ENCODE measurements around the gene SFTPB. TPM values are rescaled to one million over a fixed set of nuclear protein-coding genes. Genes with fewer than 3 reads are reported as not detected.

The SFTPB gene
- total RNA-seq, 1 experiment from 2014 or later: 7.6 TPM

DNA sequence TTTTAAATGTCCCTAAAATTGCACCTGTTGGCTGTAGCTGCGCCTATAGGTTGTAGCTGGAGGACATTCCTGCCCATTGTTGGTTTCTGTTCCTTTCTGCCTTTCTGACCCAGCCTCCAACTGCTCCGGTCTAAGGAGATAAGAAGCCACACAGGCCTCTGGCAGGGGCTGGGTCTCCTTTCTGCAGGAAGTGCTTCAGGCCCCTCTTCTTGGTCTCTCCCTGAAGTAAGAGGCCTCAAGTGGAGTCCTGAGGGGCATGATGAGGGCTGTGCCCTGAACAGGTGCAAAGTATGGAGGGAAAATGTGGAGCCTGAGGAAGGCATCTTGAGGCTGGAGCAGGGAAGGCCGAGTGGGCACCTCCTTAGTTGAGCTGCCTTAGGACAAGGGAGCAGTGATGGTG, 10.4 kb upstream of the SFTPB start (continued):
- TF ChIP-seq, protein P1, sequence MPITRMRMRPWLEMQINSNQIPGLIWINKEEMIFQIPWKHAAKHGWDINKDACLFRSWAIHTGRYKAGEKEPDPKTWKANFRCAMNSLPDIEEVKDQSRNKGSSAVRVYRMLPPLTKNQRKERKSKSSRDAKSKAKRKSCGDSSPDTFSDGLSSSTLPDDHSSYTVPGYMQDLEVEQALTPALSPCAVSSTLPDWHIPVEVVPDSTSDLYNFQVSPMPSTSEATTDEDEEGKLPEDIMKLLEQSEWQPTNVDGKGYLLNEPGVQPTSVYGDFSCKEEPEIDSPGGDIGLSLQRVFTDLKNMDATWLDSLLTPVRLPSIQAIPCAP (CRISPR knock-in tag; IDR thresholded peaks at IDR 0.05): no peak
- TF ChIP-seq ESRRA (CRISPR knock-in tag; IDR thresholded peaks at IDR 0.05; ENCODE audit: borderline replicate concordance): no peak

DNA sequence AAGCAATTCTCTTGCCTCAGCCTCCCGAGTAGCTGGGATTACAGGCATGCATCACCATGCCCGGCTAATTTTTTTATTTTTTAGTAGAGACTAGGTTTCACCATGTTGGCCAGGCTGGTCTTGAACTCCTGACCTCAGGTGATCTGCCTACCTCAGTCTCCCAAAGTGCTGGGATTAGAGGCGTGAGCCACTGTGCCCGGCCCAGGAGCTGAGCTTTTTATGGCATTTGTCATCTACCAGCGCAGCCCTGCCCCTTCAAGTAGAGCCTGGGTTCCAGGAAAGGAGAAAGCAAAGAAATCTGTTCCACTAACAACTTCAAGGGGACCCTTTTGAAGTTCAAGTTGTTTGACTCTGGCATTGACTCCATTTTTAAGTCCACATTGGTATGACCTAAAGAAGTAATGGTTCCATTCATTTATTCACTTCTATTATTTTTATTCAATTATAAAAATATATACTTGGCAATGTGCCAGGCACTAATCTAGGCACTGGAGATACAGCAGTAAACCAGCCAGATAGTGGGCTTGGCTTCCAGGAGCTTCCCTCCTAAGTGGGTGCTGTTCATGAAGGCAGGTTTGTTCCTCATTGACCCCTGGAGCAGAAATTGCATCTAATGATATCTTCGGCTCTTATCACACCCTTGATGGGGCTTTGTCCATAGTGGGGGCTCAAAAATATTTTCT, 8.0 kb upstream of the SFTPB start:
- ATAC-seq: no peak
- POLR2A ChIA-PET: no interaction called here
- Mint-ChIP-seq H3K36me3 (no peaks in the 10 kb centered on the region), H3K27ac (no peak overlapping the region), H3K27me3 (ENCODE audit: low read depth) (peaks cover 5% of the 10 kb centered on the region), H3K4me3 (no peak overlapping the region), H3K4me1 (peaks cover 24% of the 10 kb centered on the region), H3K9me3 (peaks cover 4% of the 10 kb centered on the region; the same call in 1 of the 2 replicates)
- TF ChIP-seq, protein P2, sequence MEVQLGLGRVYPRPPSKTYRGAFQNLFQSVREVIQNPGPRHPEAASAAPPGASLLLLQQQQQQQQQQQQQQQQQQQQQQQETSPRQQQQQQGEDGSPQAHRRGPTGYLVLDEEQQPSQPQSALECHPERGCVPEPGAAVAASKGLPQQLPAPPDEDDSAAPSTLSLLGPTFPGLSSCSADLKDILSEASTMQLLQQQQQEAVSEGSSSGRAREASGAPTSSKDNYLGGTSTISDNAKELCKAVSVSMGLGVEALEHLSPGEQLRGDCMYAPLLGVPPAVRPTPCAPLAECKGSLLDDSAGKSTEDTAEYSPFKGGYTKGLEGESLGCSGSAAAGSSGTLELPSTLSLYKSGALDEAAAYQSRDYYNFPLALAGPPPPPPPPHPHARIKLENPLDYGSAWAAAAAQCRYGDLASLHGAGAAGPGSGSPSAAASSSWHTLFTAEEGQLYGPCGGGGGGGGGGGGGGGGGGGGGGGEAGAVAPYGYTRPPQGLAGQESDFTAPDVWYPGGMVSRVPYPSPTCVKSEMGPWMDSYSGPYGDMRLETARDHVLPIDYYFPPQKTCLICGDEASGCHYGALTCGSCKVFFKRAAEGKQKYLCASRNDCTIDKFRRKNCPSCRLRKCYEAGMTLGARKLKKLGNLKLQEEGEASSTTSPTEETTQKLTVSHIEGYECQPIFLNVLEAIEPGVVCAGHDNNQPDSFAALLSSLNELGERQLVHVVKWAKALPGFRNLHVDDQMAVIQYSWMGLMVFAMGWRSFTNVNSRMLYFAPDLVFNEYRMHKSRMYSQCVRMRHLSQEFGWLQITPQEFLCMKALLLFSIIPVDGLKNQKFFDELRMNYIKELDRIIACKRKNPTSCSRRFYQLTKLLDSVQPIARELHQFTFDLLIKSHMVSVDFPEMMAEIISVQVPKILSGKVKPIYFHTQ (CRISPR knock-in tag; IDR thresholded peaks at IDR 0.05): no peak
- TF ChIP-seq, protein P3, sequence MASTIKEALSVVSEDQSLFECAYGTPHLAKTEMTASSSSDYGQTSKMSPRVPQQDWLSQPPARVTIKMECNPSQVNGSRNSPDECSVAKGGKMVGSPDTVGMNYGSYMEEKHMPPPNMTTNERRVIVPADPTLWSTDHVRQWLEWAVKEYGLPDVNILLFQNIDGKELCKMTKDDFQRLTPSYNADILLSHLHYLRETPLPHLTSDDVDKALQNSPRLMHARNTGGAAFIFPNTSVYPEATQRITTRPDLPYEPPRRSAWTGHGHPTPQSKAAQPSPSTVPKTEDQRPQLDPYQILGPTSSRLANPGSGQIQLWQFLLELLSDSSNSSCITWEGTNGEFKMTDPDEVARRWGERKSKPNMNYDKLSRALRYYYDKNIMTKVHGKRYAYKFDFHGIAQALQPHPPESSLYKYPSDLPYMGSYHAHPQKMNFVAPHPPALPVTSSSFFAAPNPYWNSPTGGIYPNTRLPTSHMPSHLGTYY (CRISPR knock-in tag; IDR thresholded peaks at IDR 0.05): no peak
- TF ChIP-seq, protein P4, sequence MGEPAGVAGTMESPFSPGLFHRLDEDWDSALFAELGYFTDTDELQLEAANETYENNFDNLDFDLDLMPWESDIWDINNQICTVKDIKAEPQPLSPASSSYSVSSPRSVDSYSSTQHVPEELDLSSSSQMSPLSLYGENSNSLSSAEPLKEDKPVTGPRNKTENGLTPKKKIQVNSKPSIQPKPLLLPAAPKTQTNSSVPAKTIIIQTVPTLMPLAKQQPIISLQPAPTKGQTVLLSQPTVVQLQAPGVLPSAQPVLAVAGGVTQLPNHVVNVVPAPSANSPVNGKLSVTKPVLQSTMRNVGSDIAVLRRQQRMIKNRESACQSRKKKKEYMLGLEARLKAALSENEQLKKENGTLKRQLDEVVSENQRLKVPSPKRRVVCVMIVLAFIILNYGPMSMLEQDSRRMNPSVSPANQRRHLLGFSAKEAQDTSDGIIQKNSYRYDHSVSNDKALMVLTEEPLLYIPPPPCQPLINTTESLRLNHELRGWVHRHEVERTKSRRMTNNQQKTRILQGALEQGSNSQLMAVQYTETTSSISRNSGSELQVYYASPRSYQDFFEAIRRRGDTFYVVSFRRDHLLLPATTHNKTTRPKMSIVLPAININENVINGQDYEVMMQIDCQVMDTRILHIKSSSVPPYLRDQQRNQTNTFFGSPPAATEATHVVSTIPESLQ (CRISPR knock-in tag; IDR thresholded peaks at IDR 0.05): no peak
- TF ChIP-seq CREB1 (CRISPR knock-in tag; IDR thresholded peaks at IDR 0.05) (no peak), JUN (CRISPR knock-in tag; IDR thresholded peaks at IDR 0.05) (no peak), KAT7 (CRISPR knock-in tag; IDR thresholded peaks at IDR 0.05; ENCODE audit: borderline replicate concordance) (no peak), FOXJ3 (CRISPR knock-in tag; IDR thresholded peaks at IDR 0.05; ENCODE audit: borderline replicate concordance) (no peak)
- TF ChIP-seq, protein P5, sequence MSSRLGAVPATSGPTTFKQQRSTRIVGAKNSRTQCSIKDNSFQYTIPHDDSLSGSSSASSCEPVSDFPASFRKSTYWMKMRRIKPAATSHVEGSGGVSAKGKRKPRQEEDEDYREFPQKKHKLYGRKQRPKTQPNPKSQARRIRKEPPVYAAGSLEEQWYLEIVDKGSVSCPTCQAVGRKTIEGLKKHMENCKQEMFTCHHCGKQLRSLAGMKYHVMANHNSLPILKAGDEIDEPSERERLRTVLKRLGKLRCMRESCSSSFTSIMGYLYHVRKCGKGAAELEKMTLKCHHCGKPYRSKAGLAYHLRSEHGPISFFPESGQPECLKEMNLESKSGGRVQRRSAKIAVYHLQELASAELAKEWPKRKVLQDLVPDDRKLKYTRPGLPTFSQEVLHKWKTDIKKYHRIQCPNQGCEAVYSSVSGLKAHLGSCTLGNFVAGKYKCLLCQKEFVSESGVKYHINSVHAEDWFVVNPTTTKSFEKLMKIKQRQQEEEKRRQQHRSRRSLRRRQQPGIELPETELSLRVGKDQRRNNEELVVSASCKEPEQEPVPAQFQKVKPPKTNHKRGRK (CRISPR knock-in tag; IDR thresholded peaks at IDR 0.05; ENCODE audit: borderline replicate concordance): no peak
- DNase-seq (ENCODE audit: low spot score): no peak
- CTCF ChIA-PET: interaction anchor here (1.3 to 1.5 kb wide), 3 partner anchors 27 to 53 kb away, joined by 3 to 6 read pairs (median 4); no protein-coding TSS in a partner anchor

DNA sequence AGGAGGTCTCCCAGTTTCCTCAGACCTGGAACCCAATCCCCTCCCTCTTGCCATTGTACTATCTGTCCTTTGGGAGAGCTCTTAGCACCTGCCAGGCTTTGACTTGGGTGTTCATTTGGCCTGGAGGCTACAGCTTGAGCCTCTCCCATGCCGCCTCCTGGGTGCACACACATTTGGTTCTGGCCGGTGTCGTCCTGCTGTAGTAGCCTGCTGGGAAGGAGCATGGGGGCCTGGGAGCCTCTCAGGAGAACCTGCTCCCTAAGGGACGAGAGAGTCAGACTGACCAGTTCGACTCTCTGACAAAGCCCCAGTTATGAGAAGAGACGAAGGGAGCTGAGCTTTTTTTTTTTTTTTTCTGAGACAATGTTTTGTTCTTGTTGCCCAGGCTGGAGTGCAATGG, 7.4 kb upstream of the SFTPB start:
- Mint-ChIP-seq H3K4me1 (peaks cover 24% of the 10 kb centered on the region), H3K27me3 (ENCODE audit: low read depth) (peaks cover 3% of the 10 kb centered on the region), H3K36me3 (no peaks in the 10 kb centered on the region), H3K9me3 (peaks cover 4% of the 10 kb centered on the region; the same call in 1 of the 2 replicates), H3K27ac (no peak overlapping the region), H3K4me3 (no peak overlapping the region)
- ATAC-seq (no peak), DNase-seq (ENCODE audit: low spot score) (no peak)
- CTCF ChIA-PET: interaction anchor here (1.3 to 1.5 kb wide), 3 partner anchors 26 to 53 kb away, joined by 3 to 6 read pairs (median 4); no protein-coding TSS in a partner anchor
- POLR2A ChIA-PET: interaction anchor here (0.6 kb wide), 1 partner anchor 366 kb away, joined by 3 read pairs; no protein-coding TSS in a partner anchor
- TF ChIP-seq ZNF396 (CRISPR knock-in tag; IDR thresholded peaks at IDR 0.05; ENCODE audit: borderline replicate concordance): no peak
- TF ChIP-seq, protein P6, sequence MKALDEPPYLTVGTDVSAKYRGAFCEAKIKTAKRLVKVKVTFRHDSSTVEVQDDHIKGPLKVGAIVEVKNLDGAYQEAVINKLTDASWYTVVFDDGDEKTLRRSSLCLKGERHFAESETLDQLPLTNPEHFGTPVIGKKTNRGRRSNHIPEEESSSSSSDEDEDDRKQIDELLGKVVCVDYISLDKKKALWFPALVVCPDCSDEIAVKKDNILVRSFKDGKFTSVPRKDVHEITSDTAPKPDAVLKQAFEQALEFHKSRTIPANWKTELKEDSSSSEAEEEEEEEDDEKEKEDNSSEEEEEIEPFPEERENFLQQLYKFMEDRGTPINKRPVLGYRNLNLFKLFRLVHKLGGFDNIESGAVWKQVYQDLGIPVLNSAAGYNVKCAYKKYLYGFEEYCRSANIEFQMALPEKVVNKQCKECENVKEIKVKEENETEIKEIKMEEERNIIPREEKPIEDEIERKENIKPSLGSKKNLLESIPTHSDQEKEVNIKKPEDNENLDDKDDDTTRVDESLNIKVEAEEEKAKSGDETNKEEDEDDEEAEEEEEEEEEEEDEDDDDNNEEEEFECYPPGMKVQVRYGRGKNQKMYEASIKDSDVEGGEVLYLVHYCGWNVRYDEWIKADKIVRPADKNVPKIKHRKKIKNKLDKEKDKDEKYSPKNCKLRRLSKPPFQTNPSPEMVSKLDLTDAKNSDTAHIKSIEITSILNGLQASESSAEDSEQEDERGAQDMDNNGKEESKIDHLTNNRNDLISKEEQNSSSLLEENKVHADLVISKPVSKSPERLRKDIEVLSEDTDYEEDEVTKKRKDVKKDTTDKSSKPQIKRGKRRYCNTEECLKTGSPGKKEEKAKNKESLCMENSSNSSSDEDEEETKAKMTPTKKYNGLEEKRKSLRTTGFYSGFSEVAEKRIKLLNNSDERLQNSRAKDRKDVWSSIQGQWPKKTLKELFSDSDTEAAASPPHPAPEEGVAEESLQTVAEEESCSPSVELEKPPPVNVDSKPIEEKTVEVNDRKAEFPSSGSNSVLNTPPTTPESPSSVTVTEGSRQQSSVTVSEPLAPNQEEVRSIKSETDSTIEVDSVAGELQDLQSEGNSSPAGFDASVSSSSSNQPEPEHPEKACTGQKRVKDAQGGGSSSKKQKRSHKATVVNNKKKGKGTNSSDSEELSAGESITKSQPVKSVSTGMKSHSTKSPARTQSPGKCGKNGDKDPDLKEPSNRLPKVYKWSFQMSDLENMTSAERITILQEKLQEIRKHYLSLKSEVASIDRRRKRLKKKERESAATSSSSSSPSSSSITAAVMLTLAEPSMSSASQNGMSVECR (CRISPR knock-in tag; IDR thresholded peaks at IDR 0.05; ENCODE audit: borderline replicate concordance): no peak
- no peak for TF ChIP-seq OVOL2 (CRISPR knock-in tag; IDR thresholded peaks at IDR 0.05; ENCODE audit: borderline replicate concordance)
- TF ChIP-seq, protein P7, sequence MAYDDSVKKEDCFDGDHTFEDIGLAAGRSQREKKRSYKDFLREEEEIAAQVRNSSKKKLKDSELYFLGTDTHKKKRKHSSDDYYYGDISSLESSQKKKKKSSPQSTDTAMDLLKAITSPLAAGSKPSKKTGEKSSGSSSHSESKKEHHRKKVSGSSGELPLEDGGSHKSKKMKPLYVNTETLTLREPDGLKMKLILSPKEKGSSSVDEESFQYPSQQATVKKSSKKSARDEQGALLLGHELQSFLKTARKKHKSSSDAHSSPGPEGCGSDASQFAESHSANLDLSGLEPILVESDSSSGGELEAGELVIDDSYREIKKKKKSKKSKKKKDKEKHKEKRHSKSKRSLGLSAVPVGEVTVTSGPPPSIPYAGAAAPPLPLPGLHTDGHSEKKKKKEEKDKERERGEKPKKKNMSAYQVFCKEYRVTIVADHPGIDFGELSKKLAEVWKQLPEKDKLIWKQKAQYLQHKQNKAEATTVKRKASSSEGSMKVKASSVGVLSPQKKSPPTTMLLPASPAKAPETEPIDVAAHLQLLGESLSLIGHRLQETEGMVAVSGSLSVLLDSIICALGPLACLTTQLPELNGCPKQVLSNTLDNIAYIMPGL (CRISPR knock-in tag; IDR thresholded peaks at IDR 0.05): no peak
- TF ChIP-seq, protein P8, sequence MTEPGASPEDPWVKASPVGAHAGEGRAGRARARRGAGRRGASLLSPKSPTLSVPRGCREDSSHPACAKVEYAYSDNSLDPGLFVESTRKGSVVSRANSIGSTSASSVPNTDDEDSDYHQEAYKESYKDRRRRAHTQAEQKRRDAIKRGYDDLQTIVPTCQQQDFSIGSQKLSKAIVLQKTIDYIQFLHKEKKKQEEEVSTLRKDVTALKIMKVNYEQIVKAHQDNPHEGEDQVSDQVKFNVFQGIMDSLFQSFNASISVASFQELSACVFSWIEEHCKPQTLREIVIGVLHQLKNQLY (CRISPR knock-in tag; IDR thresholded peaks at IDR 0.05): no peak
- no peak for TF ChIP-seq PRRX2 (CRISPR knock-in tag; IDR thresholded peaks at IDR 0.05)
